Mesendoderm (in vitro differentiated cells): Measurements from ENCODE around the gene TSHZ3.

ENCODE experiments used
- DNase-seq: peaks from one replicate; pipeline ENCODE4 v3.0.0; 2013
- H2AK5ac ChIP-seq: 2 replicates; pipeline ENCODE4 v1.6.1; 2013; ENCODE audit warnings: low read length, inconsistent platforms
- H2BK120ac ChIP-seq: 2 replicates; pipeline ENCODE4 v1.6.1; 2013; ENCODE audit warnings: low read depth, mild to moderate bottlenecking, low read length, moderate library complexity, mixed read lengths
- H2BK15ac ChIP-seq: replicated peaks from 2 replicates; pipeline ENCODE4 v1.6.1; 2013; ENCODE audit warnings: low read depth, mild to moderate bottlenecking, moderate library complexity
- H2BK5ac ChIP-seq: 2 replicates; pipeline ENCODE4 v1.6.1; 2013; ENCODE audit warnings: low read length, inconsistent platforms
- H3K18ac ChIP-seq: 2 replicates; pipeline ENCODE4 v1.6.1; 2013; ENCODE audit warnings: mild to moderate bottlenecking, low read length, mixed read lengths
- H3K23ac ChIP-seq: one replicate; pipeline ENCODE4 v1.6.1; 2013; ENCODE audit warnings: low read length
- H3K27ac ChIP-seq: 2 replicates; pipeline ENCODE4 v1.5.1; 2013; ENCODE audit warnings: low read depth, mild to moderate bottlenecking, inconsistent platforms, low read length, moderate library complexity
- H3K27me3 ChIP-seq: 2 replicates; pipeline ENCODE4 v1.6.1; 2013; ENCODE audit warnings: low read length, control low read depth, mild to moderate bottlenecking, inconsistent platforms; ENCODE audit not compliant: insufficient read depth, poor library complexity
- H3K36me3 ChIP-seq: 2 replicates; pipeline ENCODE4 v1.6.1; 2013; ENCODE audit warnings: low read length, inconsistent platforms; ENCODE audit not compliant: control insufficient read depth, insufficient read depth
- H3K4ac ChIP-seq: one replicate; pipeline ENCODE4 v1.6.1; 2013; ENCODE audit warnings: low read depth, mild to moderate bottlenecking, low read length, moderate library complexity
- H3K4me1 ChIP-seq: 2 replicates; pipeline ENCODE4 v1.6.1; 2013; ENCODE audit warnings: low read depth, low read length, inconsistent platforms; ENCODE audit not compliant: control insufficient read depth
- H3K4me2 ChIP-seq: 2 replicates; pipeline ENCODE4 v1.6.1; 2013; ENCODE audit warnings: low read length
- H3K4me3 ChIP-seq: 2 replicates; pipeline ENCODE4 v1.5.1; 2013; ENCODE audit warnings: mild to moderate bottlenecking, low read length
- H3K56ac ChIP-seq: one replicate; pipeline ENCODE4 v1.6.1; 2013; ENCODE audit warnings: low read length
- H3K79me1 ChIP-seq: 2 replicates; pipeline ENCODE4 v1.6.1; 2013; ENCODE audit warnings: low read length, inconsistent platforms
- H3K79me2 ChIP-seq: 2 replicates; pipeline ENCODE4 v1.6.1; 2013; ENCODE audit warnings: mild to moderate bottlenecking, low read length; ENCODE audit not compliant: control insufficient read depth, insufficient read depth
- H3K9ac ChIP-seq: 2 replicates; pipeline ENCODE4 v1.6.1; 2013; ENCODE audit warnings: low read length, inconsistent platforms
- H4K5ac ChIP-seq: one replicate; pipeline ENCODE4 v1.6.1; 2013; ENCODE audit warnings: low read length
- H4K8ac ChIP-seq: one replicate; pipeline ENCODE4 v1.6.1; 2013; ENCODE audit warnings: low read depth, mild to moderate bottlenecking, control low read depth, low read length, moderate library complexity
- WGBS: extraction: QIAGEN DNeasy Blood & Tissue Kit; methylation state at CpG from one replicate; pipeline ENCODE4 v1.1.7; 2013; ENCODE audit warnings: low lambda C conversion rate, missing lambda C conversion rate; ENCODE audit not compliant: insufficient coverage; ENCODE audit errors: extremely low coverage; 5-methylcytosine and 5-hydroxymethylcytosine counted together

Gene TSHZ3

GRCh38 chr19:31352782-31353651 is 3.8 kb upstream of the TSHZ3 start:
- Histone ChIP-seq H3K4me2 (peak overlapping the region; percentile 77), H4K8ac (no peak overlapping the region), H2BK5ac (no peak overlapping the region), H3K79me1 (peaks cover 1% of the 10 kb centered on the region), H3K23ac (peak overlapping the region; percentile 74), H3K56ac (peak overlapping the region; percentile 70), H3K18ac (peak overlapping the region; percentile 22), H3K79me2 (peaks cover 5% of the 10 kb centered on the region), H3K4me1 (peaks cover 7% of the 10 kb centered on the region), H3K27ac (no peak overlapping the region), H3K36me3 (no peaks in the 10 kb centered on the region), H3K27me3 (peaks cover 18% of the 10 kb centered on the region), H3K9ac (peak overlapping the region; percentile 68), H2BK120ac (no peak overlapping the region), H2BK15ac (no peak overlapping the region), H3K4me3 (peak overlapping the region; percentile 15), H4K5ac (no peak overlapping the region), H2AK5ac (no peak overlapping the region), H3K4ac (no peak overlapping the region)
- peak; percentile 85 for DNase-seq
- no CpG with 5 or more reads among the region's 43 CpGs for WGBS

DNA sequence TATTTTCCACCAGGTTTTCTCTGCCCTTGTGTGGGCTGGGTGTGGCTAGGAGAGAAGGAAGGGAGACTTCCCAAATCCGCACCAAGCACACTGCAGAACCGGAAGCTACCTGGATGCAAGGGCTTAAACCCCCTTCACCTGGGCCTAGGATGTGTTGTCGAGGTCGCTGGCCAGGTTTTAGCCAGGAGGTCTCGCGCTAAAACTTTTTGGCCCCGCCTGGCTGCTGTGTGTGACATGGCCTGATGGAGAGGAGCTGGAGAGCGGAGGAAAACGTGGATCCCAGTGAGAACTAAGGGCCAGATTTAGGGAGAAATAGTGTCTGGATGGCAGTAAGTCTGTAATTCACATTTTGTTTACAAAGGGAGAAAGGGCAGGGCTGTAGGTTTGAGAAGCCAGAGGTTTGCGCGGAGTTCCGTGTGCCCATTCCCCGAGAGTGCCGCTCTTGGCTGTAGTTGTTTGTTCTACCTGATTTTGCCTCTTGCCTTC is 3.1 kb upstream of the TSHZ3 start:
- Histone ChIP-seq H3K27ac (no peak overlapping the region), H3K4me3 (peak overlapping the region; percentile 15), H2BK15ac (no peak overlapping the region), H3K4me2 (peak overlapping the region; percentile 77), H2BK5ac (no peak overlapping the region), H3K4me1 (peaks cover 10% of the 10 kb centered on the region), H2AK5ac (no peak overlapping the region), H4K5ac (no peak overlapping the region), H3K4ac (no peak overlapping the region), H3K18ac (no peak overlapping the region), H3K9ac (peak overlapping the region; percentile 68), H2BK120ac (no peak overlapping the region), H3K79me2 (peaks cover 11% of the 10 kb centered on the region), H3K56ac (peak overlapping the region; percentile 80), H3K36me3 (no peaks in the 10 kb centered on the region), H3K79me1 (peaks cover 2% of the 10 kb centered on the region), H3K23ac (peak overlapping the region; percentile 74), H4K8ac (no peak overlapping the region), H3K27me3 (peaks cover 18% of the 10 kb centered on the region)
- no CpG with 5 or more reads among the region's 14 CpGs for WGBS
- peak; percentile 70 for DNase-seq

DNA sequence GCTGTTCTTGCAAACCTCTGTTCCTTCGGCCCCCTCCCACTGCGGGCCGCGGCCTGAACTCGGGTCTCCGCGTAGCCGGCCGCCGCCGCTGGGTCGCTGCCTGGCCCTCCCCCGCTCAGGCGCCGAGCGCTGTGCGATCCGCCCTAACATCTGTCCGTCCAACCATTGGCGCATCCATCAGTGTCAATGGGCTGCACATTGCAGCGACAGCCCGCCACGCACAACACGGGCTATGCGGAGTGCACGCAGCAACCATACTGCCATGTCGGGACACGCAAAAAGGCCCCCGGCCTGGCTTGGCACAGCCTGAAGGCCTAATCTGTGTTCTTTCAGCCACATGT is 2.6 kb upstream of the TSHZ3 start:
- H3K4me1 ChIP-seq: peaks cover 10% of the 10 kb centered on the region
- H3K27ac ChIP-seq: no peak overlapping the region
- H3K56ac ChIP-seq: peak overlapping the region; percentile 80
- H2BK15ac ChIP-seq: no peak overlapping the region
- H2AK5ac ChIP-seq: no peak overlapping the region
- H3K79me2 ChIP-seq: peaks cover 14% of the 10 kb centered on the region
- H3K23ac ChIP-seq: peak overlapping the region; percentile 95
- H3K4me3 ChIP-seq: peak overlapping the region; percentile 36
- no peak overlapping the region for H2BK5ac ChIP-seq
- no CpG with 5 or more reads among the region's 29 CpGs for WGBS
- peak overlapping the region; percentile 77 for H3K4me2 ChIP-seq
- H3K18ac ChIP-seq: peak overlapping the region; percentile 4
- no peak overlapping the region for H2BK120ac ChIP-seq
- H3K4ac ChIP-seq: peak overlapping the region; percentile 18
- H3K79me1 ChIP-seq: peaks cover 2% of the 10 kb centered on the region
- DNase-seq: peak; percentile 44
- H3K9ac ChIP-seq: peak overlapping the region; percentile 68
- H4K5ac ChIP-seq: no peak overlapping the region
- no peaks in the 10 kb centered on the region for H3K36me3 ChIP-seq
- no peak overlapping the region for H4K8ac ChIP-seq
- peaks cover 18% of the 10 kb centered on the region for H3K27me3 ChIP-seq

DNA sequence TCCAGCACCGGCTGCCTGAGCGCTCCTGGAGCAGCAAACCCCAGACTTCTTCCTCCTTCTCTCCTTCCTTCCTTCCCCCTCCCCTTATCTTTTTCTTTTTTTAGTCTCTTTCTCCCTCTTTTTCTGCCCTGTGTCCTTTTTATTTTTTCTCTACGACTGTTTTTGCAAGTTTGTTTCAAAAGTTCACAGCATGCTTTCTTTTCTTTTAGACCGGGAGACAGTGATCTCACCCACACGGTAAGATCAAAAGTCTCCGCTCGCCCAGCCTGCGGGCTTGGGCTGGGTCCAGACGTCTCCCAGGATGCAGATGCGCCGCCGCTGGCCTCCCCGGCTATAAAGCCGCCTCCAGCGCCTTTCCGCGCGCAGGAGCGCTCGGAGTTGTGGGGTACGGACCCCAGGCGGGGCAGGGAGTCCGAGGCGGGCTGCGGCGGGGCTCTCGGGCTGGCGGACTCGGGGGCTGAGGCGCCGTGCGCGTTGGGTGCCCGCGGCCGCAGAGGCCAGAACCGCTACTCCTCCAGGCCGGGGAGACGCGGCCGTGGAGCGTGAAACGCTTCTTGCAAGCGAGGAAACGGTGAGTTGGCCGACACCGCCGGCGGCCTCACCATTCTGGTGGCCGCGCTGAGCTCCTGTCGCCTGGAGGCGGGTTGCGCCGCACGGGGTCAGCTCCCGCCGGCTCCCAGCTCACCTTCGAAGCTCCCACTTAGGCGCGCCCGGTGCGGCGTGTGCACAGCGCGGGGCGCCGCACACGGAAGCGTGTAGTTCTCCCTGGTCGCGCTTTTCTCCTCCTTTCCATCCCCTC is 2.0 kb upstream of the TSHZ3 start:
- H3K4me3 ChIP-seq: peak overlapping the region; percentile 36
- H3K27ac ChIP-seq: peak overlapping the region; percentile 67
- H3K18ac ChIP-seq: peak overlapping the region; percentile 86
- peaks cover 18% of the 10 kb centered on the region for H3K27me3 ChIP-seq
- peak overlapping the region; percentile 80 for H3K56ac ChIP-seq
- no peak overlapping the region for H2BK15ac ChIP-seq
- no peak overlapping the region for H3K4ac ChIP-seq
- H3K79me2 ChIP-seq: peaks cover 19% of the 10 kb centered on the region
- H3K79me1 ChIP-seq: peaks cover 2% of the 10 kb centered on the region
- H2AK5ac ChIP-seq: no peak overlapping the region
- H3K9ac ChIP-seq: peak overlapping the region; percentile 68
- peaks cover 9% of the 10 kb centered on the region for H3K4me1 ChIP-seq
- no CpG with 5 or more reads among the region's 72 CpGs for WGBS
- H4K8ac ChIP-seq: no peak overlapping the region
- peak overlapping the region; percentile 77 for H3K4me2 ChIP-seq
- H3K36me3 ChIP-seq: no peaks in the 10 kb centered on the region
- H4K5ac ChIP-seq: no peak overlapping the region
- H2BK5ac ChIP-seq: no peak overlapping the region
- no peak overlapping the region for H2BK120ac ChIP-seq
- DNase-seq: peak; percentile 77
- H3K23ac ChIP-seq: no peak overlapping the region

GRCh38 chr19:31350693-31351055 is 1.4 kb upstream of the TSHZ3 start:
- WGBS: no CpG with 5 or more reads among the region's 63 CpGs
- Histone ChIP-seq H3K27ac (peak overlapping the region; percentile 67), H2AK5ac (no peak overlapping the region), H3K4me2 (peak overlapping the region; percentile 20), H3K56ac (peak overlapping the region; percentile 83), H2BK120ac (peak overlapping the region; percentile 40), H2BK15ac (no peak overlapping the region), H3K79me2 (peaks cover 19% of the 10 kb centered on the region), H3K27me3 (peaks cover 18% of the 10 kb centered on the region), H3K4ac (peak overlapping the region; percentile 73), H3K18ac (peak overlapping the region; percentile 86), H3K79me1 (peaks cover 2% of the 10 kb centered on the region), H3K23ac (no peak overlapping the region), H3K9ac (peak overlapping the region; percentile 68), H4K5ac (no peak overlapping the region), H3K4me1 (peaks cover 5% of the 10 kb centered on the region), H3K36me3 (no peaks in the 10 kb centered on the region), H4K8ac (peak overlapping the region; percentile 42), H3K4me3 (peak overlapping the region; percentile 47), H2BK5ac (no peak overlapping the region)
- peak; percentile 54 for DNase-seq
